H1 (cell line): ENCODE measurements around the gene CRYM. TPM values are rescaled to one million over a fixed set of nuclear protein-coding genes. Genes with fewer than 3 reads are reported as not detected.

Experiments
- CTCF ChIA-PET: fragments of 300-600 bp; sonication (Branson Sonifier 250); formaldehyde crosslinking; loops from one replicate; lab custom pipeline; 2021; ENCODE audit not compliant: partially characterized antibody; lab: Charles Lee
- POLR2A ChIA-PET: fragments of 300-600 bp; sonication (Branson Sonifier 250); formaldehyde crosslinking; loops from one replicate; lab custom pipeline; 2021; ENCODE audit warnings: inconsistent platforms; ENCODE audit not compliant: partially characterized antibody; lab: Charles Lee
- DNase-seq, 2 experiments: peaks; one replicate each; pipeline versions ENCODE4 v3.0.0 to v3.0.0-alpha.2; 2010 to 2022; ENCODE audit warnings: low spot score in 2 of 2, low read depth in 1 of 2, mixed read lengths in 1 of 2
- FAIRE-seq: peaks from 2 replicates; lab custom pipeline; 2011; peaks lifted over from hg19 to GRCh38; lab: Jason Lieb, UNC
- H2AFZ ChIP-seq: 2 replicates; pipeline ENCODE4 v1.8.1; 2012; ENCODE audit warnings: low read length, inconsistent platforms
- H2AK5ac ChIP-seq: 2 replicates; pipeline ENCODE4 v1.6.1; 2013; ENCODE audit warnings: low read depth, low read length
- H2BK120ac ChIP-seq: replicated peaks from 2 replicates; pipeline ENCODE3; 2013; ENCODE audit warnings: low read depth, low read length, inconsistent platforms
- H2BK12ac ChIP-seq: 2 replicates; pipeline ENCODE4 v1.6.1; 2013; ENCODE audit warnings: low read depth, low read length
- H2BK15ac ChIP-seq: 2 replicates; pipeline ENCODE4 v1.6.1; 2013; ENCODE audit warnings: low read length
- H2BK20ac ChIP-seq: 2 replicates; pipeline ENCODE4 v1.6.1; 2013; ENCODE audit warnings: low read length
- H2BK5ac ChIP-seq: 2 replicates; pipeline ENCODE4 v1.6.1; 2013; ENCODE audit warnings: low read depth, low read length
- H3K14ac ChIP-seq: 2 replicates; pipeline ENCODE4 v1.6.1; 2013; ENCODE audit warnings: inconsistent platforms; ENCODE audit not compliant: insufficient read length
- H3K18ac ChIP-seq: 2 replicates; pipeline ENCODE4 v1.6.1; 2013; ENCODE audit warnings: low read length; ENCODE audit errors: extremely low read depth
- H3K23ac ChIP-seq: 2 replicates; pipeline ENCODE4 v1.6.1; 2013; ENCODE audit warnings: inconsistent platforms; ENCODE audit not compliant: insufficient read length
- H3K23me2 ChIP-seq: 2 replicates; pipeline ENCODE4 v1.6.1; 2013; ENCODE audit warnings: low read depth, low read length
- H3K27ac ChIP-seq: 2 replicates; pipeline ENCODE4 v1.6.1; 2011; ENCODE audit warnings: low read depth, low read length, inconsistent platforms
- H3K27me3 ChIP-seq, 4 experiments: replicated peaks in 1 of 4; 1 replicate in 1 of 4; 2 replicates in 3 of 4; pipeline versions ENCODE4 v1.6.1 to v1.8.1; 2011 to 2013; ENCODE audit warnings: low read length in 3 of 4, mild to moderate bottlenecking in 3 of 4, inconsistent platforms in 2 of 4, mixed read lengths in 2 of 4, moderate library complexity in 1 of 4; ENCODE audit not compliant: control insufficient read depth in 3 of 4, insufficient read depth in 3 of 4; ENCODE audit errors: extremely low read depth in 1 of 4
- H3K36me3 ChIP-seq, 4 experiments: 2 replicates each; pipeline versions ENCODE4 v1.6.1 to v1.8.1; 2011 to 2013; ENCODE audit warnings: mild to moderate bottlenecking in 4 of 4, low read length in 3 of 4, moderate library complexity in 2 of 4, control low read depth in 1 of 4, inconsistent platforms in 1 of 4; ENCODE audit not compliant: insufficient read depth in 4 of 4, control insufficient read depth in 2 of 4
- H3K4ac ChIP-seq: replicated peaks from 2 replicates; pipeline ENCODE3; 2013; ENCODE audit warnings: low read length, low read depth, mixed read lengths, inconsistent platforms; ENCODE audit not compliant: insufficient read length
- H3K4me1 ChIP-seq, 4 experiments: replicated peaks in 1 of 4; 1 replicate in 1 of 4; 2 replicates in 3 of 4; pipeline versions ENCODE4 v1.6.1 to v1.8.1; 2011 to 2013; ENCODE audit warnings: low read length in 3 of 4, inconsistent platforms in 2 of 4, mixed read lengths in 1 of 4; ENCODE audit not compliant: insufficient read depth in 4 of 4, control insufficient read depth in 3 of 4
- H3K4me2 ChIP-seq, 2 experiments: 2 replicates each; pipeline versions ENCODE4 v1.6.1 to v1.8.1; 2011 to 2013; ENCODE audit warnings: low read depth in 2 of 2, low read length in 2 of 2, control low read depth in 1 of 2, inconsistent platforms in 1 of 2, mild to moderate bottlenecking in 1 of 2; ENCODE audit not compliant: insufficient read depth in 1 of 2
- H3K4me3 ChIP-seq, 4 experiments: fragments of 200-600, 300-600 bp in 1 of 4; sonication (generic), shearing (Covaris generic), sonication (Bioruptor Twin) in 1 of 4; 2 replicates each; pipeline versions ENCODE4 v1.5.1 to v1.8.1; 2011 to 2016; ENCODE audit warnings: low read length in 4 of 4, low read depth in 3 of 4, control low read depth in 2 of 4, inconsistent platforms in 2 of 4, mild to moderate bottlenecking in 2 of 4, mixed read lengths in 1 of 4, moderate library complexity in 1 of 4; ENCODE audit not compliant: insufficient read depth in 2 of 4; ENCODE audit errors: extremely low read depth in 1 of 4
- H3K56ac ChIP-seq: replicated peaks from 2 replicates; pipeline ENCODE3; 2013; ENCODE audit warnings: low read depth, mild to moderate bottlenecking, mixed read lengths, low read length, inconsistent platforms; ENCODE audit not compliant: insufficient read length
- H3K79me1 ChIP-seq: 2 replicates; pipeline ENCODE4 v1.6.1; 2013; ENCODE audit warnings: low read depth, low read length, control low read depth
- H3K79me2 ChIP-seq, 2 experiments: 2 replicates each; pipeline versions ENCODE4 v1.6.1 to v1.8.1; 2012 to 2013; ENCODE audit warnings: low read length in 2 of 2, mild to moderate bottlenecking in 2 of 2, inconsistent platforms in 1 of 2; ENCODE audit not compliant: insufficient read depth in 2 of 2, control insufficient read depth in 1 of 2
- H3K9ac ChIP-seq, 4 experiments: replicated peaks in 1 of 4; 1 replicate in 1 of 4; 2 replicates in 3 of 4; pipeline versions ENCODE4 v1.6.1 to v1.8.1; 2011 to 2013; ENCODE audit warnings: low read depth in 3 of 4, low read length in 3 of 4, control low read depth in 2 of 4, mild to moderate bottlenecking in 2 of 4, moderate library complexity in 2 of 4, inconsistent platforms in 1 of 4; ENCODE audit errors: extremely low read depth in 1 of 4
- H3K9me3 ChIP-seq, 2 experiments: 2 replicates each; pipeline versions ENCODE4 v1.6.1 to v1.8.1; 2012 to 2013; ENCODE audit warnings: mild to moderate bottlenecking in 2 of 2, moderate library complexity in 2 of 2, control low read depth in 1 of 2, inconsistent platforms in 1 of 2, low read depth in 1 of 2, low read length in 1 of 2, mixed read lengths in 1 of 2; ENCODE audit not compliant: insufficient read depth in 2 of 2
- H4K20me1 ChIP-seq, 2 experiments: replicated peaks in 1 of 2; 2 replicates each; pipeline versions ENCODE3 to v1.8.1; 2011 to 2013; ENCODE audit warnings: inconsistent platforms in 2 of 2, low read length in 2 of 2, mild to moderate bottlenecking in 1 of 2; ENCODE audit not compliant: insufficient read depth in 2 of 2, control insufficient read depth in 1 of 2
- H4K5ac ChIP-seq: 2 replicates; pipeline ENCODE4 v1.6.1; 2013; ENCODE audit warnings: low read length, low read depth, mixed read lengths, inconsistent platforms; ENCODE audit not compliant: insufficient read length
- H4K8ac ChIP-seq: 2 replicates; pipeline ENCODE4 v1.8.0; 2013; ENCODE audit warnings: mild to moderate bottlenecking, moderate library complexity, low read length, inconsistent platforms; ENCODE audit not compliant: insufficient read depth; ENCODE audit errors: extremely low read depth
- H4K91ac ChIP-seq: replicated peaks from 2 replicates; pipeline ENCODE3; 2013; ENCODE audit warnings: low read length, mixed read lengths, inconsistent platforms; ENCODE audit not compliant: insufficient read length
- WGBS, 2 experiments: shearing (Covaris generic) in 1 of 2; methylation state at CpG; one replicate each; pipeline versions ENCODE4 v1.1.6 to v1.1.7; 2013 to 2015; ENCODE audit warnings: low lambda C conversion rate in 2 of 2, mixed read lengths in 2 of 2, inconsistent platforms in 1 of 2, low coverage in 1 of 2, missing lambda C conversion rate in 1 of 2; ENCODE audit not compliant: insufficient replicate concordance in 2 of 2, insufficient coverage in 1 of 2, insufficient read length in 1 of 2; ENCODE audit errors: extremely low coverage in 1 of 2, missing lambda C conversion rate in 1 of 2; 5-methylcytosine and 5-hydroxymethylcytosine counted together
- polyA plus RNA-seq, 7 experiments: library from polyadenylated mRNA; depleted of rRNA in 3 of 7; stranded (reverse) in 5 of 7; unstranded in 2 of 7; fragments of >200 nt in 5 of 7; fragments of 200-250 nt in 2 of 7; gene quantifications; 1 replicate in 5 of 7; 2 replicates in 1 of 7; 4 replicates in 1 of 7; pipeline versions ENCODE4 v1.2.1 to v1.2.3, GENCODE V29; 2011 to 2013; ENCODE audit warnings: missing spikeins in 2 of 7, mixed read lengths in 2 of 7
- total RNA-seq: library from RNA; stranded (reverse); fragmentation: NEBNext Ultra II Directional; extraction: Animal tissue kit (Norgen Biotek cat#: 25700); gene quantifications from 2 replicates; pipeline ENCODE4 v1.2.1, GENCODE V29; 2021
- TF ChIP-seq, protein P1 (sequence below), 3 experiments: IDR thresholded peaks; 1 replicate in 2 of 3; 2 replicates in 1 of 3; pipeline versions ENCODE4 v1.5.1 to v1.6.1; 2011; ENCODE audit warnings: low read length in 3 of 3, mild to moderate bottlenecking in 3 of 3, inconsistent platforms in 2 of 3, low read depth in 1 of 3, moderate library complexity in 1 of 3; ENCODE audit not compliant: insufficient read depth in 1 of 3; ENCODE audit errors: control extremely low read depth in 1 of 3

Gene CRYM
- total and polyA plus RNA-seq, 2 of the 8 experiments (the other 6 are each of a cell fraction or from before 2014, with no cell fraction given): 12.9 to 40.4 TPM

DNA sequence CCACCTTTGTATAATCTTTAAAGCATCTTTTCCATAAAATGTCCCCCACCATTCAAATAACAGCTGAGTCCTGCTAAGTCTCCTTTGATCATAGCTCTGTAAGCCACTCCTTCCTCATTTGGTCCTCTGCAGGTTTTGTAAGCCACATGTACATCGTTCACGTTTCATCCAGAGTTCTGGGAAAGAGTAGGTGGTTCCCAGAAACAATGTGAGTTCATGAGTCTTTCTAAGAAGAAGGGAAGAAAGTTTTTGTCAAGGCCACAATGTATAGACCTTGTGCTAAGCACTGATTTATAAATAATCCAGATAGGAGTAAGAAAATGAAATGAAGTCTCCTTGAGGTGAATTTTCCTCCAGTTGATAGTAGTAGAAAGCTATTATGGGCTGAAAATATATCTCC is 53.3 kb downstream of the CRYM start:
- no peaks in the 10 kb centered on the region for H3K27me3 ChIP-seq
- POLR2A ChIA-PET: no interaction called here
- no peak overlapping the region for H2BK20ac ChIP-seq
- CTCF ChIA-PET: interaction anchor here (1.5 kb wide), 1 partner anchor 53 kb away, joined by 6 read pairs; the partner anchor contains the start of gene CRYM
- H3K18ac ChIP-seq: no peak overlapping the region
- H3K4ac ChIP-seq: no peak overlapping the region
- WGBS, 2 experiments: 86% methylated on average over 2 of the region's 2 CpGs; no CpG with 5 or more reads in 1 of the 2 experiments
- H3K4me1 ChIP-seq: peaks cover 3 to 15% (median 12%) of the 10 kb centered on the region in 4 experiments; a peak in 6 of 7 replicates
- H4K8ac ChIP-seq: no peak overlapping the region
- H4K5ac ChIP-seq: no peak overlapping the region
- H3K14ac ChIP-seq: no peak overlapping the region
- H2AFZ ChIP-seq: no peak overlapping the region
- H3K27ac ChIP-seq: no peak overlapping the region
- H2BK120ac ChIP-seq: no peak overlapping the region
- no peaks in the 10 kb centered on the region for H3K36me3 ChIP-seq
- H3K9me3 ChIP-seq: no peaks in the 10 kb centered on the region
- no peak for FAIRE-seq
- no peak overlapping the region for H4K91ac ChIP-seq
- H3K23me2 ChIP-seq: no peaks in the 10 kb centered on the region
- no peaks in the 10 kb centered on the region for H3K79me1 ChIP-seq
- H3K9ac ChIP-seq: no peak overlapping the region
- no peak overlapping the region for H2BK12ac ChIP-seq
- H4K20me1 ChIP-seq: no peaks in the 10 kb centered on the region
- H3K79me2 ChIP-seq: no peaks in the 10 kb centered on the region
- no peak overlapping the region for H3K4me2 ChIP-seq
- H3K23ac ChIP-seq: no peak overlapping the region
- DNase-seq: no peak
- H3K4me3 ChIP-seq: no peak overlapping the region
- H2BK15ac ChIP-seq: no peak overlapping the region
- H3K56ac ChIP-seq: no peak overlapping the region
- H2AK5ac ChIP-seq: no peak overlapping the region
- H2BK5ac ChIP-seq: no peak overlapping the region
- TF ChIP-seq, protein P1, sequence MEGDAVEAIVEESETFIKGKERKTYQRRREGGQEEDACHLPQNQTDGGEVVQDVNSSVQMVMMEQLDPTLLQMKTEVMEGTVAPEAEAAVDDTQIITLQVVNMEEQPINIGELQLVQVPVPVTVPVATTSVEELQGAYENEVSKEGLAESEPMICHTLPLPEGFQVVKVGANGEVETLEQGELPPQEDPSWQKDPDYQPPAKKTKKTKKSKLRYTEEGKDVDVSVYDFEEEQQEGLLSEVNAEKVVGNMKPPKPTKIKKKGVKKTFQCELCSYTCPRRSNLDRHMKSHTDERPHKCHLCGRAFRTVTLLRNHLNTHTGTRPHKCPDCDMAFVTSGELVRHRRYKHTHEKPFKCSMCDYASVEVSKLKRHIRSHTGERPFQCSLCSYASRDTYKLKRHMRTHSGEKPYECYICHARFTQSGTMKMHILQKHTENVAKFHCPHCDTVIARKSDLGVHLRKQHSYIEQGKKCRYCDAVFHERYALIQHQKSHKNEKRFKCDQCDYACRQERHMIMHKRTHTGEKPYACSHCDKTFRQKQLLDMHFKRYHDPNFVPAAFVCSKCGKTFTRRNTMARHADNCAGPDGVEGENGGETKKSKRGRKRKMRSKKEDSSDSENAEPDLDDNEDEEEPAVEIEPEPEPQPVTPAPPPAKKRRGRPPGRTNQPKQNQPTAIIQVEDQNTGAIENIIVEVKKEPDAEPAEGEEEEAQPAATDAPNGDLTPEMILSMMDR (IDR thresholded peaks at IDR 0.05; ENCODE audit: control extremely low read depth in 1 of 3, insufficient read depth in 1 of 3, low read depth in 1 of 3, low read length in 3 of 3): no peak
